Effector CD8-positive, alpha-beta T cell (primary cell): ENCODE measurements around the gene SPATA45.

Experiments used
- DNase-seq: peaks from one replicate; lab custom pipeline; 2025; lab: John Stamatoyannopoulos, UW

SPATA45 gene

GRCh38 chr1:212780759-212781158, 66.7 kb downstream of the SPATA45 start:
- no peak for DNase-seq
